ENCODE results near the gene RASEF. TPM values are rescaled to one million over a fixed set of nuclear protein-coding genes. Genes with fewer than 3 reads are reported as not detected.

RASEF gene
- total and polyA plus RNA-seq, 2 of the 4 experiments (the other 2 are of a cell fraction): under 0.01 to 0.05 TPM

GRCh38 chr9:83020864-83021263 is 42.1 kb downstream of the RASEF start:
- POLR2A ChIA-PET (ENCODE audit: unreplicated experiment): no interaction called here
- no peak for DNase-seq
- WGBS, 2 experiments (ENCODE audit: extremely low coverage in 2 of 2, insufficient read length in 1 of 2): no CpG with 5 or more reads among the region's 2 CpGs
- Histone ChIP-seq H3K4ac (ENCODE audit: low read depth, low read length) (no peak overlapping the region), H3K9me1 (ENCODE audit: insufficient read depth, low read length) (no peaks in the 10 kb centered on the region; the same call in 1 of the 2 replicates), H3K4me2 (ENCODE audit: low read depth, low read length) (no peak overlapping the region), H4K91ac (ENCODE audit: insufficient read depth, low read depth, low read length) (no peak overlapping the region), H3K4me1 (ENCODE audit: control insufficient read depth, insufficient read depth, low read length) (peaks cover 4% of the 10 kb centered on the region), H3K27me3 (ENCODE audit: control insufficient read depth, insufficient read depth, low read length) (no peaks in the 10 kb centered on the region), H3K9ac (ENCODE audit: low read depth, low read length) (no peak overlapping the region), H2AK9ac (replicated peaks; ENCODE audit: low read depth, low read length, poor library complexity) (no peak overlapping the region), H4K8ac (ENCODE audit: low read depth in 2 of 2, low read length in 2 of 2) (no peak overlapping the region), H2AFZ (replicated peaks; ENCODE audit: low read length, poor library complexity) (no peak overlapping the region), H3K56ac (ENCODE audit: extremely low read depth, insufficient read depth, low read length) (no peak overlapping the region), H3K79me1 (ENCODE audit: low read depth in 1 of 2, low read length in 2 of 2) (no peaks in the 10 kb centered on the region), H4K20me1 (ENCODE audit: insufficient read depth, low read length) (no peaks in the 10 kb centered on the region), H3K23ac (ENCODE audit: low read depth, low read length) (no peak overlapping the region), H4K5ac (ENCODE audit: low read depth, low read length) (no peak overlapping the region), H2BK20ac (ENCODE audit: low read depth, low read length) (no peak overlapping the region), H3K9me3 (ENCODE audit: control insufficient read depth, insufficient read depth, low read length) (no peaks in the 10 kb centered on the region), H2BK5ac (ENCODE audit: low read depth, low read length, poor library complexity, severe bottlenecking) (no peak overlapping the region), H2BK120ac (ENCODE audit: low read depth, low read length) (no peak overlapping the region), H2BK15ac (ENCODE audit: low read depth, low read length) (no peak overlapping the region), H3K27ac (ENCODE audit: insufficient read depth, low read length) (no peak overlapping the region), H2AK5ac (ENCODE audit: low read depth, low read length) (no peak overlapping the region), H3K36me3 (ENCODE audit: control insufficient read depth, insufficient read depth, low read length) (no peaks in the 10 kb centered on the region), H3K14ac (replicated peaks; ENCODE audit: low read depth, low read length) (no peak overlapping the region), H3K18ac (ENCODE audit: low read depth, low read length) (no peak overlapping the region), H3K4me3 (ENCODE audit: insufficient read depth, low read depth, low read length) (no peak overlapping the region)
- intact Hi-C loops (cut with micrococcal nuclease): no loop called here
- dilution Hi-C loops (cut with HindIII; ENCODE audit: low sequenced_read_pairs, unreplicated experiment): no loop called here
- no TSS peak for BruUV-seq (replicated peaks)
- no peak for ATAC-seq (ENCODE audit: low read depth)
- CTCF ChIA-PET: no interaction called here
- in situ Hi-C loops (cut with MboI; ENCODE audit: low sequenced_read_pairs): no loop called here
- TF ChIP-seq FOS (IDR thresholded peaks at IDR 0.05; ENCODE audit: low read depth, low read length) (no peak), CEBPB (IDR thresholded peaks at IDR 0.05; ENCODE audit: low read depth, low read length) (no peak), RAD21 (IDR thresholded peaks at IDR 0.05; ENCODE audit: low read length) (no peak)
